Glutamatergic neuron (in vitro differentiated cells): ENCODE measurements around the gene TBCE. TPM values are rescaled to one million over a fixed set of nuclear protein-coding genes. Genes with fewer than 3 reads are reported as not detected.

Experiments used
- DNase-seq: peaks from one replicate; pipeline ENCODE4 v3.0.0; 2022
- H3K27ac Mint-ChIP-seq: one replicate; pipeline ENCODE4 v1.8.0; 2020; ENCODE audit warnings: mild to moderate bottlenecking, mixed read lengths, inconsistent platforms; ENCODE audit not compliant: unreplicated experiment
- H3K27me3 Mint-ChIP-seq: one replicate; pipeline ENCODE4 v1.8.0; 2020; ENCODE audit warnings: mild to moderate bottlenecking, moderate library complexity, mixed read lengths, inconsistent platforms; ENCODE audit not compliant: unreplicated experiment
- H3K36me3 Mint-ChIP-seq: one replicate; pipeline ENCODE4 v1.8.0; 2020; ENCODE audit warnings: mild to moderate bottlenecking, mixed read lengths, inconsistent platforms; ENCODE audit not compliant: unreplicated experiment
- H3K4me1 Mint-ChIP-seq: one replicate; pipeline ENCODE4 v1.8.0; 2020; ENCODE audit warnings: mild to moderate bottlenecking, low read depth, mixed read lengths, inconsistent platforms; ENCODE audit not compliant: unreplicated experiment
- H3K4me3 Mint-ChIP-seq: one replicate; pipeline ENCODE4 v1.8.0; 2020; ENCODE audit warnings: mild to moderate bottlenecking, mixed read lengths, inconsistent platforms; ENCODE audit not compliant: unreplicated experiment
- H3K9me3 Mint-ChIP-seq: one replicate; pipeline ENCODE4 v1.8.0; 2020; ENCODE audit warnings: mild to moderate bottlenecking, moderate library complexity, mixed read lengths, inconsistent platforms; ENCODE audit not compliant: unreplicated experiment
- total RNA-seq: library from RNA; stranded (reverse); fragmentation: NEBNext Ultra II Directional; extraction: Animal tissue kit (Norgen Biotek cat#: 25700); gene quantifications from one replicate; pipeline ENCODE4 v1.2.1, GENCODE V29; 2021; ENCODE audit not compliant: unreplicated experiment
- TF ChIP-seq, protein P1 (sequence below): fragments of 200-600 bp; sonication (generic); IDR thresholded peaks from one replicate; pipeline ENCODE4 v1.5.0; 2021; ENCODE audit not compliant: partially characterized antibody, unreplicated experiment

Gene TBCE
- total RNA-seq, 1 donor from 2014 or later: 30.7 TPM

DNA sequence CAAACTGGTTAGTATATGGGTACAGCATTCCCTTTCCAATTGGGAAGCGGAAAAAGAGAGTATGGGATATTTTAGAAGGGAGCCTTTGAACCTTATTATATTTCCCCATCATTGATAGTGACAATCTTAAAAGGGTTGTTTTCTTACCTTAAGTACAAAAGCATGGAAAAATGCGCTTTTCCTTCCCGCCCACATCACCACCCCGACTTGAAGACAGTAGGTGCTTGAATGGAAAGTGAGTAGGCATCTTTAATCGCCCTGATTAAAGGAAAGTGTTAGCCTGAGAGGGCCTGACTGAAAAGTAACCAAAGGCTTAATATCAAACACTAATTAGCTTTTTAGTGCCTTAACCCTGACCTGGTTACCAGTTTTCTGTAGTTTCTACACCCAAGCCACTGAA, 23.5 kb upstream of the TBCE start:
- DNase-seq: no peak
- Mint-ChIP-seq H3K4me1 (no peaks in the 10 kb centered on the region), H3K27me3 (no peaks in the 10 kb centered on the region), H3K36me3 (peaks cover 5% of the 10 kb centered on the region), H3K27ac (no peak overlapping the region), H3K4me3 (no peak overlapping the region), H3K9me3 (peaks cover 2% of the 10 kb centered on the region)
- TF ChIP-seq, protein P1, sequence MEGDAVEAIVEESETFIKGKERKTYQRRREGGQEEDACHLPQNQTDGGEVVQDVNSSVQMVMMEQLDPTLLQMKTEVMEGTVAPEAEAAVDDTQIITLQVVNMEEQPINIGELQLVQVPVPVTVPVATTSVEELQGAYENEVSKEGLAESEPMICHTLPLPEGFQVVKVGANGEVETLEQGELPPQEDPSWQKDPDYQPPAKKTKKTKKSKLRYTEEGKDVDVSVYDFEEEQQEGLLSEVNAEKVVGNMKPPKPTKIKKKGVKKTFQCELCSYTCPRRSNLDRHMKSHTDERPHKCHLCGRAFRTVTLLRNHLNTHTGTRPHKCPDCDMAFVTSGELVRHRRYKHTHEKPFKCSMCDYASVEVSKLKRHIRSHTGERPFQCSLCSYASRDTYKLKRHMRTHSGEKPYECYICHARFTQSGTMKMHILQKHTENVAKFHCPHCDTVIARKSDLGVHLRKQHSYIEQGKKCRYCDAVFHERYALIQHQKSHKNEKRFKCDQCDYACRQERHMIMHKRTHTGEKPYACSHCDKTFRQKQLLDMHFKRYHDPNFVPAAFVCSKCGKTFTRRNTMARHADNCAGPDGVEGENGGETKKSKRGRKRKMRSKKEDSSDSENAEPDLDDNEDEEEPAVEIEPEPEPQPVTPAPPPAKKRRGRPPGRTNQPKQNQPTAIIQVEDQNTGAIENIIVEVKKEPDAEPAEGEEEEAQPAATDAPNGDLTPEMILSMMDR: no peak

DNA sequence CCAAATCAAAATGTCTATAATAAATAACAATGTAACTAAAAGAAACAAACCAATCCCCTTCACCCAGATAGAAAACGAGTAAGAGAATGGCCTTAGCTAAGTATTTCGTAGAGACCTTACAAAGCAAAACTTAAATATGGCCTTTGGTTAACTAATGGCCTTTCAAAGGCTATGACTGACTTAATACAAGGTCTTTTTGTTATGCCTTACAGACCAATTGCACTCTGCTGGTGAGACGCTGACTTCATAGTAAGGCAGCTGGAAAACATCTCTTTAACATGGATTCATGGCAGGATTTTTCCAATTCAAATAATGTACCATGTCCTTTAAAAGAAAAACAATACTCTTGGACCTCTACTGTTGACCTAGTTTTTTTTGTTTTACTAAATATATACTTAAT, 15.8 kb upstream of the TBCE start:
- no peak overlapping the region for H3K4me3 Mint-ChIP-seq
- H3K36me3 Mint-ChIP-seq: no peaks in the 10 kb centered on the region
- no peaks in the 10 kb centered on the region for H3K4me1 Mint-ChIP-seq

DNA sequence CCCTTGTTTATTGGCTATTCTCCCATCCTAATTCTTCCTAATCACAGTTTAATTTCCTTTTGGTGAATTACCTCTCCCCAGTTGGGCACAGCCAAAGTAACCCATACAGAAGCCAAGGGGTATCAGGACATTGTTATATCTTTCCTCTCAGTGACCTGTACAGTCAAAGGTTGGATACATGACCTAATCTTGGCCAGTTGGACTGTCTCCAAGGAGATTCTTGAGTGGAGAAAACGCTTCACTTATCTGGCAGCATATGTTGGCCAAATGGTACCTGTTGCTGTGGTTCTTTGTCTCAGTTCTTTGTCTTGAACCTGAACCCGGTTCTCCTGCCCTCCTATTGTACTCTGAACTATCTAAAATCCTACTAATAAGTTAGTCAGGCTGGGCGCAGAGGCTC, 15.3 kb upstream of the TBCE start:
- TF ChIP-seq, protein P1: no peak
- Mint-ChIP-seq H3K36me3 (no peaks in the 10 kb centered on the region), H3K4me3 (no peak overlapping the region), H3K4me1 (no peaks in the 10 kb centered on the region), H3K27ac (no peak overlapping the region), H3K9me3 (no peaks in the 10 kb centered on the region), H3K27me3 (no peaks in the 10 kb centered on the region)
- no peak for DNase-seq

More for the DNA sequence above, 15.8 kb upstream of the TBCE start:
- DNase-seq: no peak
- TF ChIP-seq, protein P1: no peak
- Mint-ChIP-seq H3K9me3 (no peaks in the 10 kb centered on the region), H3K27me3 (no peaks in the 10 kb centered on the region), H3K27ac (no peak overlapping the region)

DNA sequence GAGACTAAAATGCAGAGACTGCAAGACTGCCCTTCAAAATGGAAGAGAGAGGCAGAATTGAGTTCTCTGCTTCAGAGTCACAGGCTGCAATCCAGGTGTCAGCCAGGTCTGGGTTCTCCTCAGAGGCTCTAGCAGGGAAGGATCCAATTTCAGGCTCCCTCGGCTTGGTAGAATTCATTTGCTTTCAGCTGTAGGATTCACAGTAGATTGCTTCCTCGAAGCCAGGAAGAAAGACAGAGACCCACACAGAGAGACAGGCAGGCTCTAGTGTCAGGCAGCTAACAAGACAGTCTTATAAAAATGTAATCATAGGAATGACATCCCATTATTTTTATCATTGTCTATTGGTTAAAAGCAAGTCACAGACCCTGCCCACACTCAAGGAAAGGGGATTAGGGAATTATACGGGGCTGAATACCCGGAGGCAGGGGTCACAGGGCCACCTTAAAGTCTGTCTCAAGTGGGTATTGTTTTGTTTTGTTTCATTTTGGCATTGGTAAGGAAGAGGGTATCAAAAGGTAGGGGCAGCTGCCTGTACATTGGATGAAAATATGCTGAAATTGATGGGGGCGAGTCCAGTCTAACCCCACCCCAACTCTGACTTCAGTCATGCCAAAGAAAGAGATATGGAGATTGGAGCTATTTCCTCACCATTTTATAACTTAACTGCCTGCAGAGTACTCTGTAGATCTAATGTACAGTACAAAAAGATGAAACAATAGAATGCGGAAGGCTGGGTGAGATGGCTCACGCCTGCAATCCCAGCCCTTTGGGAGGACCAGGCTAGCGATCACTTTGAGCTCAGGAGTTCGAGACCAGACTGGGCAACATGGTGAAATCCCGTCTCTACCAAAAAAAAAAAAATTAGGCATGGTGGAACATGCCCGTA, 9.5 kb upstream of the TBCE start:
- no peak for DNase-seq

More for the DNA sequence above, 9.5 kb upstream of the TBCE start:
- no peak overlapping the region for H3K4me3 Mint-ChIP-seq
- H3K27ac Mint-ChIP-seq: no peak overlapping the region
- TF ChIP-seq, protein P1: no peak
- H3K27me3 Mint-ChIP-seq: peaks cover 3% of the 10 kb centered on the region
- H3K4me1 Mint-ChIP-seq: no peaks in the 10 kb centered on the region
- H3K36me3 Mint-ChIP-seq: no peaks in the 10 kb centered on the region
- peaks cover 5% of the 10 kb centered on the region for H3K9me3 Mint-ChIP-seq
